GM19468 (cell line): ENCODE results near the gene IL1RL2.

ENCODE experiments used
- ATAC-seq: cut with Tn5 transposase; IDR thresholded peaks from one replicate; pipeline ENCODE4 v1.9.1; 2021; ENCODE audit warnings: mild to moderate bottlenecking, moderate library complexity, moderate number of reproducible peaks; ENCODE audit not compliant: unreplicated experiment; ENCODE audit errors: extremely low read depth

IL1RL2 gene

DNA sequence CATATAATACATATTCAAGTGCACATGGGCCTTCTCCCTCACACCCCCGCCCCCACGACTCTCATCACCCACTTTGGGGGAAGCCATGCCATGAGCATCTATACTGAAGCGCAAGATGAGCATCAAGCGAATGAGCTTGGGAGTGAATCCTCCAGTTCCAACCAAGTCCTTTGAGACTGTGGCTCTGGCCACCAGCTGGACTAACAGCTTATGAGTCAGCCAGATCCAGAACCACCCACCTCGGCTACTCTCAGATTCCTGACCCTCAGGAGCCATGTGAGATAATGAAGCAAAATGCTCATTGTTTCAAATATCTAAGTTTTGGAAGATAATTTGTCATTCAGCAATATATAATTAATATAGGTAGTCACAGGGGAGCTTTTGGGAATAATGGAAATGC, 102.3 kb downstream of the IL1RL2 start:
- no peak for ATAC-seq
